Spleen (tissue), 11 donors: ENCODE data around the gene DDAH2. TPM values are rescaled to one million over a fixed set of nuclear protein-coding genes. Genes with fewer than 3 reads are reported as not detected.

Experiments used
- DNase-seq: peaks from one replicate; pipeline ENCODE4 v3.0.0-alpha.2; 2020
- H3K27ac ChIP-seq, 8 donors: fragments of 200-600 bp; sonication (generic) in 7 of 8; 1 replicate in 4 of 8; 2 replicates in 4 of 8; pipeline versions ENCODE4 v1.5.0 to v1.8.0; 2016 to 2021; ENCODE audit warnings: inconsistent platforms in 4 of 8, mild to moderate bottlenecking in 4 of 8, moderate library complexity in 1 of 8
- H3K27me3 ChIP-seq, 7 donors: fragments of 200-600 bp; sonication (generic) in 6 of 7; replicated peaks in 1 of 7; 1 replicate in 4 of 7; 2 replicates in 3 of 7; pipeline versions ENCODE4 v1.5.0 to v1.8.0; 2016 to 2021; ENCODE audit warnings: inconsistent platforms in 3 of 7, mild to moderate bottlenecking in 1 of 7
- H3K36me3 ChIP-seq, 6 donors: fragments of 200-600 bp; sonication (generic) in 5 of 6; 1 replicate in 4 of 6; 2 replicates in 2 of 6; pipeline versions ENCODE4 v1.5.0 to v1.8.0; 2016 to 2021; ENCODE audit warnings: inconsistent platforms in 2 of 6
- H3K4me1 ChIP-seq, 6 donors: fragments of 200-600 bp; sonication (generic) in 5 of 6; 1 replicate in 3 of 6; 2 replicates in 3 of 6; pipeline versions ENCODE4 v1.5.0 to v1.8.0; 2016 to 2021; ENCODE audit warnings: inconsistent platforms in 3 of 6
- H3K4me3 ChIP-seq, 8 donors: fragments of 200-600 bp; sonication (generic) in 7 of 8; 1 replicate in 4 of 8; 2 replicates in 4 of 8; pipeline versions ENCODE4 v1.5.0 to v1.8.0; 2016 to 2021; ENCODE audit warnings: inconsistent platforms in 4 of 8, mild to moderate bottlenecking in 4 of 8, moderate library complexity in 2 of 8
- H3K9me3 ChIP-seq, 8 donors: fragments of 200-600 bp; sonication (generic) in 7 of 8; 1 replicate in 4 of 8; 2 replicates in 4 of 8; pipeline versions ENCODE4 v1.5.0 to v1.8.0; 2016 to 2021; ENCODE audit warnings: inconsistent platforms in 4 of 8
- POLR2A ChIP-seq, 3 donors: fragments of 450-650 bp; IDR thresholded peaks; one replicate each; pipeline ENCODE4 v1.5.1; 2017; ENCODE audit warnings: antibody characterized with exemption in 3 of 3, mild to moderate bottlenecking in 1 of 3
- POLR2AphosphoS5 ChIP-seq, 3 donors: sonication (generic); formaldehyde crosslinking; IDR thresholded peaks; one replicate each; pipeline ENCODE4 v1.5.1; 2017; ENCODE audit warnings: antibody characterized with exemption in 3 of 3
- WGBS, 5 donors: extraction: QIAGEN DNeasy Blood & Tissue Kit in 3 of 5; methylation state at CpG; one replicate each; pipeline versions ENCODE4 v1.1.5 to v1.1.7; 2013 to 2018; 5-methylcytosine and 5-hydroxymethylcytosine counted together
- intact Hi-C: fragments of 100-400 bp; cut with DNase I; formaldehyde crosslinking; loops from one replicate; pipeline ENCODE4 v1.15.0; 2023; ENCODE audit warnings: low total_unique reads
- polyA plus RNA-seq, 3 donors: library from polyadenylated mRNA; stranded (reverse); fragments of 200-250 nt; gene quantifications; one replicate each; pipeline ENCODE4 v1.2.1, GENCODE V29; 2013
- total RNA-seq, 7 donors: library from RNA; depleted of rRNA in 3 of 7; stranded (reverse); fragments of >200 nt in 3 of 7; fragmentation: NEBNext Ultra II Directional in 4 of 7; extraction: Animal tissue kit (Norgen Biotek cat#: 25700) in 4 of 7; gene quantifications; one replicate each; pipeline versions ENCODE4 v1.1.0 to v1.2.1, GENCODE V29; 2016 to 2021
- TF ChIP-seq, protein P1 (sequence below), 11 experiments: fragments of 200-600 bp in 7 of 11; fragments of 450-650 bp in 4 of 11; sonication (generic) in 4 of 11; IDR thresholded peaks in 8 of 11; conservative IDR thresholded peaks in 3 of 11; 1 replicate in 7 of 11; 2 replicates in 4 of 11; pipeline versions ENCODE4 v1.4.0 to v1.8.0; 2016 to 2021; ENCODE audit warnings: antibody characterized with exemption in 11 of 11, inconsistent platforms in 4 of 11, mild to moderate bottlenecking in 1 of 11
- donor health status: healthy with polysubstance abuse.
- donor health status: DM: no; HTN: no; CAD: no; lungs with moderate emphysema.
- donor health status: DM: no; HTN: no; CAD: no.
- donor health status: Bipolar disorder and iron deficiency.
- donor health status: healthy.
- donor health status: DM: no; HTN: no; CAD: no.
- donor health status: DM: yes; HTN: yes; CAD: no.

DDAH2 gene
- total and polyA plus RNA-seq, 10 donors = 63.0 to 116 (median 76.7) TPM

DNA sequence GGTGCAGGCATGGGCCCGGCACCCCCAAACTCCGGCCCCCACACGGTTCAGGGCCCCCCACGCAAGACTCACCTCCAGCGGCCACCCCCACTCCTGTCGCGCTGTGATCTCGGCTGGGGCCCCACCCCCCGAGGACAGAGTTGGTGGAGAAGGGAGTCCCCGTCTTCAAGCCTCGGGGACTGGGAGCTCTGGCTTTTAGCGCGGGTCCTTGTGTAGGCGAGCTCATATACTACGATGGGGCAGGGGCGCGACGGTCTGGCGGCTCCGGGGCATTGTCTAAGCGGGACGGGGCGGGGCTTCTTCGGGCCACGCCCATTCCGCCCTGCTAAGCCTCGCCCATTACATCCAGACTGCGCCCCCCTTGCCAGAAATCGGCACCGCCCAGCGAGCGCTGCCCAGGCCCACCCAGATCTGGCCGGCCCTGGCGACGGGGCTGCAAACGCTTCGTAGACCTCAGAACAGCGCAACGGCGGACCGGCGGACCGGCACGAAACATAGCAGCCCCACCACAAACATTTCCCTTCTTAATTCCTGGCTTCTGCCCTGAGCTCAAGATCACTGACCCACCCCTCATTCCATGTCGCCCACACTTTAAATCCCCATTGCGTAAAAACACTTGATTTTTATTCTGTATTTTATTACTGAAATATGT, 1.0 kb upstream of the DDAH2 start:
- Histone ChIP-seq H3K4me3 (peak overlapping the region; percentile 66 to 83 (median 79)), H3K9me3 (no peaks in the 10 kb centered on the region), H3K36me3 (peaks cover 7 to 72% (median 40%) of the 10 kb centered on the region in 6 donors), H3K27me3 (no peaks in the 10 kb centered on the region), H3K27ac (peak overlapping the region; percentile 79 to 99 (median 94)), H3K4me1 (peaks cover 48 to 98% (median 89%) of the 10 kb centered on the region in 6 donors)
- 3 to 10% (median 5%) methylated on average over 18 to 46 of the region's 46 CpGs for WGBS, 5 donors
- intact Hi-C loops = loop anchor here (10.0 kb wide), 2 partner anchors 65 to 95 kb away; partner anchors contain the start of genes HSPA1B and VARS1
- DNase-seq = peak; percentile 94
- TF ChIP-seq POLR2A (IDR thresholded peaks at IDR 0.05) (no peak), POLR2AphosphoS5 (IDR thresholded peaks at IDR 0.05) (peak; percentile 84 to 91 (median 86))
- TF ChIP-seq, protein P1, sequence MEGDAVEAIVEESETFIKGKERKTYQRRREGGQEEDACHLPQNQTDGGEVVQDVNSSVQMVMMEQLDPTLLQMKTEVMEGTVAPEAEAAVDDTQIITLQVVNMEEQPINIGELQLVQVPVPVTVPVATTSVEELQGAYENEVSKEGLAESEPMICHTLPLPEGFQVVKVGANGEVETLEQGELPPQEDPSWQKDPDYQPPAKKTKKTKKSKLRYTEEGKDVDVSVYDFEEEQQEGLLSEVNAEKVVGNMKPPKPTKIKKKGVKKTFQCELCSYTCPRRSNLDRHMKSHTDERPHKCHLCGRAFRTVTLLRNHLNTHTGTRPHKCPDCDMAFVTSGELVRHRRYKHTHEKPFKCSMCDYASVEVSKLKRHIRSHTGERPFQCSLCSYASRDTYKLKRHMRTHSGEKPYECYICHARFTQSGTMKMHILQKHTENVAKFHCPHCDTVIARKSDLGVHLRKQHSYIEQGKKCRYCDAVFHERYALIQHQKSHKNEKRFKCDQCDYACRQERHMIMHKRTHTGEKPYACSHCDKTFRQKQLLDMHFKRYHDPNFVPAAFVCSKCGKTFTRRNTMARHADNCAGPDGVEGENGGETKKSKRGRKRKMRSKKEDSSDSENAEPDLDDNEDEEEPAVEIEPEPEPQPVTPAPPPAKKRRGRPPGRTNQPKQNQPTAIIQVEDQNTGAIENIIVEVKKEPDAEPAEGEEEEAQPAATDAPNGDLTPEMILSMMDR (IDR thresholded peaks at IDR 0.05 in 8 of 11, conservative IDR thresholded peaks at IDR 0.05 in 3 of 11) = peak in 2 of 11 experiments; percentile 10 to 37

DNA sequence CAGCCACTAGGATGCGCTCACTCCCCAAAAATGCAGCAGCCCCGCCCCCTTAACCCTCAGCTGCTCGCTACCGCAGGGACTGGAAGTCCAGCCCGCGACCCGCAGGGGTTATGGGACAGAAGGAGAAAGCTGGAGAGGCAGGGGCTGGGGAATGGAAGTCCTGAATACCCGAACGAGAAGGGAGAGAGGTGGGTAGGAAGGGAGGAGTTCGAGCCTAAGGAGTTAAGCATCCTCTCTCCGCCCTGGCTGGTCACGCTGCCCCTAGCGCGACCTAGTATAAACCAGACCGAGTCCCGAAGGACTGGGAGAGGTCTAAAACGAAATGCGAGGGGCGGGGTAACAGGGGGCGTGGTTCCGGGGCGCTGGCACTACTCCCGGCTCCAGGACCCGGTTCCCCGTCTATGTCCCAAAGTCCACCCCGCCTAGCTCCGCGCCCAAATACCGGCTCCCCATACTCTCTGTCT, 448 bp upstream of the DDAH2 start:
- 0 to 1% (median 0%) methylated on average over 20 to 29 of the region's 29 CpGs for WGBS, 5 donors
- Histone ChIP-seq H3K9me3 (no peaks in the 10 kb centered on the region), H3K27ac (peak overlapping the region; percentile 79 to 99 (median 94)), H3K4me3 (peak overlapping the region; percentile 66 to 83 (median 79)), H3K4me1 (peaks cover 45 to 92% (median 85%) of the 10 kb centered on the region in 6 donors), H3K27me3 (no peaks in the 10 kb centered on the region), H3K36me3 (peaks cover 7 to 75% (median 40%) of the 10 kb centered on the region in 6 donors)
- peak; percentile 96 for DNase-seq
- intact Hi-C loops = no loop called here
- peak in 2 of 3 donors; percentile 9 to 18 for TF ChIP-seq POLR2A (IDR thresholded peaks at IDR 0.05)
- TF ChIP-seq, protein P1 (IDR thresholded peaks at IDR 0.05 in 8 of 11, conservative IDR thresholded peaks at IDR 0.05 in 3 of 11) = peak in 6 of 11 experiments; percentile 74 to 94 (median 84)
- peak in 2 of 3 donors; percentile 74 to 84 for TF ChIP-seq POLR2AphosphoS5 (IDR thresholded peaks at IDR 0.05)

DNA sequence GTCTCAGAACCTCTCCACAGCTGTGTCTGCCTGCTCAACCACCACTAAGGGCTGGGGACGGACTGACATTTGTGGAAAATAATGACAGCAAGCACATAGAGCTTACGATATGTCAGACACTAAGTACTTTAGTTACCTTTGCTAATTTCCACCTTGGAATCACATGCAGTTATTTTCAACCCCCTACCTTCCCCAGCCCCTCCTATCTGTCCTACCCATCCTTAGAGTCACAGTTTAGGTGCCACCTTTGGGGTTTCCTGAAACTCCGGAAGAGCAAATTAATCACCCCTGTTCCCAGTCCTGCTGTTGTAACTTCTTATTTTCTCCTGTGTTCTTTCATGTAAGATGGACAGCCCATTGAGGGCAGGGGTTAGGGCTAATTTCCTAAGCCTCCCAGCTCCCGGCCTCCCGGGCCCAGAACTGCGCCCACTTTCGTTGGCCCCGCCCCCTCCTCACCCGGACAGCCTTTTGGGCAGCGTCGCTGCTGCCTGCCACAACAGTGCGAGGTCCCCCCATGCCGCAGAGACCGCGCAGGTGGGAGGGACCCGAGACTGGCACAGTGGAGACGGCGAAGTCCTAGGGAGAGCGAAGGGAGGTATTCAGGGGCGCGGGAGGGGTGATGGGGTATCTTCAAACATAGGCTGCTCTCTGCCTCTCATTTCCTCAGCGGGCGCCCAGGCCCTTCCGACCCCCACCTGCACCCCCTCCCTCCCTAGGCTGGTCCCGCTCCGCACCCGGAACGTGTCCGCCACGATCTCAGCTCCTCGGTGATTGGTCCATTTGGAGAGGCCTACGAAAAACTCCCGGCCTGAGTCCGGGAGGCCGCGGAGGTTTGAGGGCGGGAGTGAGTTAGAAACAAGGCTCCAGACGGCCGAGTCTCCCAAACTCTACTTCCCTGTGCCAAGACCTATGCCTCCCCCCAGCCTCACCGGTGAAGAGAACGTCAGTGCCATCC, 1.1 kb downstream of the DDAH2 start:
- 76 to 81% (median 77%) methylated on average over 41 of the region's 41 CpGs for WGBS, 5 donors
- Histone ChIP-seq H3K27me3 (no peaks in the 10 kb centered on the region), H3K9me3 (no peaks in the 10 kb centered on the region), H3K4me3 (peak overlapping the region in 7 of 8 donors; percentile 3 to 83 (median 79)), H3K27ac (peak overlapping the region; percentile 79 to 99 (median 94)), H3K36me3 (peaks cover 7 to 61% (median 29%) of the 10 kb centered on the region in 6 donors), H3K4me1 (peaks cover 31 to 88% (median 73%) of the 10 kb centered on the region in 6 donors)
- intact Hi-C loops = no loop called here
- peak; percentile 87 for DNase-seq
- TF ChIP-seq POLR2AphosphoS5 (IDR thresholded peaks at IDR 0.05) = peak; percentile 1 to 79 (median 71)
- TF ChIP-seq, protein P1 (IDR thresholded peaks at IDR 0.05 in 8 of 11, conservative IDR thresholded peaks at IDR 0.05 in 3 of 11) = no peak
